ENCODE results near the gene PROK2. TPM values are rescaled to one million over a fixed set of nuclear protein-coding genes. Genes with fewer than 3 reads are reported as not detected.

PROK2 gene
- total and polyA plus RNA-seq, 10 of the 15 experiments (the other 5 are each of a cell fraction or from before 2014, with no cell fraction given), result not detected

DNA sequence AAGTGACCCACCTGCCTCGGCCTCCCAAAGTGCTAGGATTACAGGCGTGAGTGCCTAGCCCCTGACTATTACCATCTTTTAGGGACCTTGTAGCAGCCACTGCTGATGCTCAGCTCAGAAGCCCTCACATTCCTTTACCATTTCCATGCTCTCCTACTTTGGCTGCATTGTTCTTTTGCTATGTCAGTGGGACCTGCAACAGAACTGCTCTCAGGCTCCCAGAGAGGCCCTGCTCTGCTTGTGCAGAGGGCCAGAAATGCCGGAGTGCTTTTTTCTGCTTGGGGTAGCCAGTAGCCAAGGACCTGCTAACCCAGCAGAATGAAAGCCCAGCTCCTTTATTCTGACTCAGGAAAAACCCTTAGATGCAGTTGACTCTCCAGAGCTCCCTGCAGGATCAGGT lies 18.3 kb upstream of the PROK2 start:
- intact Hi-C loops (cut with micrococcal nuclease; ENCODE audit: unreplicated experiment), result no loop called here
- SMC1A ChIA-PET (ENCODE audit: uncharacterized antibody, unreplicated experiment), result no interaction called here
- H3K27ac ChIP-seq (ENCODE audit: control insufficient read depth, insufficient read depth), result no peak overlapping the region
- H3K79me2 ChIP-seq (ENCODE audit: control insufficient read depth, insufficient read depth, low read length), result no peaks in the 10 kb centered on the region
- no peak overlapping the region for H3K9ac ChIP-seq (ENCODE audit: control insufficient read depth, insufficient read depth, low read length)
- DNase-seq (ENCODE audit: low read depth, low spot score) (no peak), FAIRE-seq (no peak), ATAC-seq (no peak)
- peaks cover 0 to 2% of the 10 kb centered on the region in 2 experiments; a peak in 3 of 4 replicates for H3K27me3 ChIP-seq (replicated peaks in 1 of 2; ENCODE audit: control insufficient read depth in 2 of 2, insufficient read depth in 2 of 2, low read length in 1 of 2)
- no peaks in the 10 kb centered on the region for H3K36me3 ChIP-seq (ENCODE audit: control insufficient read depth in 2 of 2, insufficient read depth in 2 of 2, low read length in 1 of 2)
- H3K4me1 ChIP-seq (ENCODE audit: control insufficient read depth, insufficient read depth, low read length), result no peaks in the 10 kb centered on the region
- 14% methylated on average over 3 of the region's 3 CpGs for WGBS (ENCODE audit: insufficient coverage, insufficient replicate concordance, low lambda C conversion rate, missing lambda C conversion rate)
- RAD21 ChIA-PET (ENCODE audit: unreplicated experiment), result no interaction called here
- in situ Hi-C loops (cut with MboI), result no loop called here
- no peaks in the 10 kb centered on the region for H4K20me1 ChIP-seq (ENCODE audit: control insufficient read depth, insufficient read depth)
- BruUV-seq (replicated peaks), result no TSS peak
- H2AFZ ChIP-seq (ENCODE audit: control insufficient read depth, low read depth, low read length), result no peak overlapping the region
- no peak overlapping the region for H3K4me2 ChIP-seq (ENCODE audit: control insufficient read depth, insufficient read depth)
- CTCF ChIA-PET, result interaction anchor here (0.6 kb wide), 1 partner anchor 863 kb away, joined by 3 read pairs; no protein-coding TSS in a partner anchor
- no peaks in the 10 kb centered on the region for H3K9me3 ChIP-seq (replicated peaks; ENCODE audit: control insufficient read depth, insufficient read depth, low read length)
- POLR2A ChIA-PET, result no interaction called here
- no peak for TF ChIP-seq SMAD1 (IDR thresholded peaks at IDR 0.05; ENCODE audit: low read depth, partially characterized antibody)
- no peak for TF ChIP-seq MEF2A (IDR thresholded peaks at IDR 0.05; ENCODE audit: insufficient read depth, low read depth, low read length)
- no peak for TF ChIP-seq TCF3 (IDR thresholded peaks at IDR 0.05; ENCODE audit: borderline replicate concordance, insufficient read depth, low read depth, low read length)
- no peak for TF ChIP-seq ESRRA (IDR thresholded peaks at IDR 0.05; ENCODE audit: low read length)
- no peak for TF ChIP-seq ATF7 (IDR thresholded peaks at IDR 0.05; ENCODE audit: low read depth)
- TF ChIP-seq MEF2B (IDR thresholded peaks at IDR 0.05; ENCODE audit: partially characterized antibody, poor library complexity, severe bottlenecking), result no peak
- no peak for TF ChIP-seq EGR1 (IDR thresholded peaks at IDR 0.05; ENCODE audit: borderline replicate concordance in 1 of 2, low read depth in 2 of 2, low read length in 2 of 2)
- TF ChIP-seq NR2F1 (conservative IDR thresholded peaks at IDR 0.05), result no peak
- H3K4me3 ChIP-seq, result no peak overlapping the region

- Histone ChIP-seq H3K4me2 (ENCODE audit: control insufficient read depth, insufficient read depth) (no peak overlapping the region), H3K79me2 (ENCODE audit: control insufficient read depth, insufficient read depth, low read length) (no peaks in the 10 kb centered on the region), H3K4me3 (no peak overlapping the region), H3K4me1 (ENCODE audit: control insufficient read depth, insufficient read depth, low read length) (no peaks in the 10 kb centered on the region), H3K27me3 (replicated peaks in 1 of 2; ENCODE audit: control insufficient read depth in 2 of 2, insufficient read depth in 2 of 2, low read length in 1 of 2) (peaks cover 0 to 2% of the 10 kb centered on the region in 2 experiments; a peak in 3 of 4 replicates), H3K36me3 (ENCODE audit: control insufficient read depth in 2 of 2, insufficient read depth in 2 of 2, low read length in 1 of 2) (no peaks in the 10 kb centered on the region), H3K27ac (ENCODE audit: control insufficient read depth, insufficient read depth) (no peak overlapping the region), H4K20me1 (ENCODE audit: control insufficient read depth, insufficient read depth) (no peaks in the 10 kb centered on the region), H2AFZ (ENCODE audit: control insufficient read depth, low read depth, low read length) (no peak overlapping the region), H3K9me3 (replicated peaks; ENCODE audit: control insufficient read depth, insufficient read depth, low read length) (no peaks in the 10 kb centered on the region), H3K9ac (ENCODE audit: control insufficient read depth, insufficient read depth, low read length) (no peak overlapping the region)
- 0% methylated on average over 2 of the region's 2 CpGs for WGBS (ENCODE audit: insufficient coverage, insufficient replicate concordance, low lambda C conversion rate, missing lambda C conversion rate)
- CTCF ChIA-PET, result no interaction called here
- RAD21 ChIA-PET (ENCODE audit: unreplicated experiment), result no interaction called here
- in situ Hi-C loops (cut with MboI), result no loop called here
- no peak for ATAC-seq
- POLR2A ChIA-PET, result no interaction called here
- SMC1A ChIA-PET (ENCODE audit: uncharacterized antibody, unreplicated experiment), result no interaction called here
- no TSS peak for BruUV-seq (replicated peaks)
- intact Hi-C loops (cut with micrococcal nuclease; ENCODE audit: unreplicated experiment), result no loop called here
- no peak for DNase-seq (ENCODE audit: low read depth, low spot score)
- FAIRE-seq, result no peak
- TF ChIP-seq MYB (IDR thresholded peaks at IDR 0.05; ENCODE audit: borderline replicate concordance, low read depth, low read length), result no peak
- no peak for TF ChIP-seq FOS (IDR thresholded peaks at IDR 0.05; ENCODE audit: borderline replicate concordance, extremely low read depth, insufficient read length)
- TF ChIP-seq MYC (IDR thresholded peaks at IDR 0.05; ENCODE audit: insufficient read depth, insufficient read length, insufficient replicate concordance, low read length, severe bottlenecking), result no peak
- no peak for TF ChIP-seq RBBP5 (conservative IDR thresholded peaks at IDR 0.05)
- TF ChIP-seq RFX5 (IDR thresholded peaks at IDR 0.05; ENCODE audit: low read depth, low read length), result no peak
- TF ChIP-seq YBX1 (IDR thresholded peaks at IDR 0.05), result no peak
- no peak for TF ChIP-seq CUX1 (IDR thresholded peaks at IDR 0.05; ENCODE audit: insufficient replicate concordance, low read depth, low read length)
Measured at GRCh38 chr3:71801986-71802385, 17.0 kb upstream of the PROK2 start.
